IMR-90 (cell line): Measurements from ENCODE around the gene PRKCB. TPM values are rescaled to one million over a fixed set of nuclear protein-coding genes. Genes with fewer than 3 reads are reported as not detected.

Experiments
- ATAC-seq: fragments of 200-7000 bp; cut with Tn5 transposase; 2 replicates; pipeline ENCODE4 v1.9.1; 2020; ENCODE audit warnings: low read depth, mild to moderate bottlenecking, moderate library complexity
- BruUV-seq: library from RNA; stranded (reverse); fragments of 400-500 nt; replicated peaks from 2 replicates; lab custom pipeline; 2021; lab: Mats Ljungman, UMichigan
- CTCF ChIA-PET: fragments of 300-600 bp; formaldehyde crosslinking; extraction: SDS; loops from one replicate; lab custom pipeline; 2021; ENCODE audit warnings: antibody characterized with exemption; lab: Yijun Ruan, JAX
- POLR2A ChIA-PET: fragments of 300-600 bp; sonication (Branson Sonifier 250); formaldehyde crosslinking; loops from one replicate; lab custom pipeline; 2022; ENCODE audit warnings: antibody characterized with exemption; ENCODE audit not compliant: unreplicated experiment; lab: Charles Lee
- DNase-seq: peaks from one replicate; pipeline ENCODE4 v3.0.0; 2013
- H2AFZ ChIP-seq: replicated peaks from 2 replicates; pipeline ENCODE3; 2013; ENCODE audit warnings: low read length, mild to moderate bottlenecking; ENCODE audit not compliant: poor library complexity
- H2AK5ac ChIP-seq: 2 replicates; pipeline ENCODE4 v1.6.1; 2013; ENCODE audit warnings: low read depth, low read length, inconsistent platforms
- H2AK9ac ChIP-seq: replicated peaks from 2 replicates; pipeline ENCODE3; 2013; ENCODE audit warnings: mild to moderate bottlenecking, low read depth, low read length, moderate library complexity; ENCODE audit not compliant: poor library complexity
- H2BK120ac ChIP-seq: 2 replicates; pipeline ENCODE4 v1.6.1; 2013; ENCODE audit warnings: low read depth, low read length, inconsistent platforms
- H2BK15ac ChIP-seq: 3 replicates; pipeline ENCODE4 v1.6.1; 2013; ENCODE audit warnings: low read depth, low read length, inconsistent platforms
- H2BK20ac ChIP-seq: 2 replicates; pipeline ENCODE4 v1.6.1; 2013; ENCODE audit warnings: low read depth, mild to moderate bottlenecking, inconsistent platforms, low read length, moderate library complexity
- H2BK5ac ChIP-seq: 2 replicates; pipeline ENCODE4 v1.6.1; 2013; ENCODE audit warnings: mild to moderate bottlenecking, low read depth, low read length, inconsistent platforms; ENCODE audit not compliant: poor library complexity, severe bottlenecking
- H3K14ac ChIP-seq: replicated peaks from 2 replicates; pipeline ENCODE4 v1.6.1; 2013; ENCODE audit warnings: low read depth, low read length, inconsistent platforms
- H3K18ac ChIP-seq: 2 replicates; pipeline ENCODE4 v1.6.1; 2013; ENCODE audit warnings: low read depth, low read length, control low read depth
- H3K23ac ChIP-seq: 2 replicates; pipeline ENCODE4 v1.6.1; 2013; ENCODE audit warnings: low read depth, low read length, inconsistent platforms
- H3K27ac ChIP-seq: 2 replicates; pipeline ENCODE4 v1.5.1; 2013; ENCODE audit warnings: mild to moderate bottlenecking, control low read depth, low read length; ENCODE audit not compliant: insufficient read depth
- H3K27me3 ChIP-seq: 2 replicates; pipeline ENCODE4 v1.6.1; 2013; ENCODE audit warnings: low read length; ENCODE audit not compliant: control insufficient read depth, insufficient read depth
- H3K36me3 ChIP-seq: 2 replicates; pipeline ENCODE4 v1.6.1; 2013; ENCODE audit warnings: low read length, mixed read lengths; ENCODE audit not compliant: control insufficient read depth, insufficient read depth
- H3K4ac ChIP-seq: 2 replicates; pipeline ENCODE4 v1.6.1; 2013; ENCODE audit warnings: low read depth, low read length, inconsistent platforms
- H3K4me1 ChIP-seq: 2 replicates; pipeline ENCODE4 v1.6.1; 2013; ENCODE audit warnings: low read length, mixed read lengths; ENCODE audit not compliant: control insufficient read depth, insufficient read depth
- H3K4me2 ChIP-seq: 2 replicates; pipeline ENCODE4 v1.6.1; 2013; ENCODE audit warnings: low read depth, mild to moderate bottlenecking, control low read depth, low read length, moderate library complexity
- H3K4me3 ChIP-seq: 2 replicates; pipeline ENCODE4 v1.5.1; 2013; ENCODE audit warnings: low read depth, mild to moderate bottlenecking, control low read depth, low read length, moderate library complexity; ENCODE audit not compliant: insufficient read depth
- H3K56ac ChIP-seq: 2 replicates; pipeline ENCODE4 v1.6.1; 2013; ENCODE audit warnings: low read length, inconsistent platforms; ENCODE audit not compliant: insufficient read depth; ENCODE audit errors: extremely low read depth
- H3K79me1 ChIP-seq, 2 experiments: 2 replicates each; pipeline ENCODE4 v1.6.1; 2013; ENCODE audit warnings: low read length in 2 of 2, inconsistent platforms in 1 of 2, low read depth in 1 of 2
- H3K9ac ChIP-seq: 2 replicates; pipeline ENCODE4 v1.6.1; 2013; ENCODE audit warnings: low read depth, low read length, control low read depth
- H3K9me1 ChIP-seq: 2 replicates; pipeline ENCODE4 v1.6.1; 2013; ENCODE audit warnings: low read length, inconsistent platforms; ENCODE audit not compliant: insufficient read depth
- H3K9me3 ChIP-seq: 2 replicates; pipeline ENCODE4 v1.6.1; 2013; ENCODE audit warnings: low read length; ENCODE audit not compliant: control insufficient read depth, insufficient read depth
- H4K20me1 ChIP-seq: 2 replicates; pipeline ENCODE4 v1.6.1; 2013; ENCODE audit warnings: low read length, inconsistent platforms; ENCODE audit not compliant: insufficient read depth
- H4K5ac ChIP-seq: 2 replicates; pipeline ENCODE4 v1.6.1; 2013; ENCODE audit warnings: mild to moderate bottlenecking, low read depth, low read length, control low read depth
- H4K8ac ChIP-seq, 2 experiments: 2 replicates each; pipeline ENCODE4 v1.6.1; 2013; ENCODE audit warnings: low read depth in 2 of 2, low read length in 2 of 2, control low read depth in 1 of 2, inconsistent platforms in 1 of 2
- H4K91ac ChIP-seq: 2 replicates; pipeline ENCODE4 v1.6.1; 2013; ENCODE audit warnings: low read depth, low read length, inconsistent platforms; ENCODE audit not compliant: insufficient read depth
- CHD1 ChIP-seq: IDR thresholded peaks from 2 replicates; pipeline ENCODE4 v1.6.1; 2012; ENCODE audit warnings: low read depth, low read length, improper control_type of control experiment
- MAFK ChIP-seq: IDR thresholded peaks from 2 replicates; pipeline ENCODE4 v1.6.1; 2012; ENCODE audit warnings: low read depth, low read length, improper control_type of control experiment
- WGBS, 2 experiments: methylation state at CpG; one replicate each; pipeline versions ENCODE4 v1.1.5 to v1.1.7; 2013; ENCODE audit warnings: missing lambda C conversion rate in 2 of 2; ENCODE audit not compliant: insufficient read length in 1 of 2; ENCODE audit errors: extremely low coverage in 2 of 2; 5-methylcytosine and 5-hydroxymethylcytosine counted together
- dilution Hi-C: fragments of 300-500 bp; cut with HindIII; formaldehyde crosslinking; loops from one replicate; pipeline ENCODE4 v1.14.3; 2018; ENCODE audit warnings: low sequenced_read_pairs; ENCODE audit not compliant: unreplicated experiment
- in situ Hi-C: fragments of 300-500 bp; cut with MboI; formaldehyde crosslinking; loops from 3 replicates; pipeline ENCODE4 v1.14.3; 2019; ENCODE audit warnings: low sequenced_read_pairs, inconsistent platforms, mixed read lengths
- intact Hi-C: fragments of 100-400 bp; cut with micrococcal nuclease; formaldehyde crosslinking; loops from 2 replicates; pipeline ENCODE4 v1.10.0; 2022
- polyA plus RNA-seq, 3 experiments: library from polyadenylated mRNA; depleted of rRNA; stranded (reverse); fragments of >200 nt; gene quantifications; 2 replicates each; pipeline ENCODE4 v1.2.3, GENCODE V29; 2012; ENCODE audit warnings: low replicate concordance in 1 of 3
- total RNA-seq: library from RNA; depleted of rRNA; stranded (reverse); fragments of >200 nt; gene quantifications from 2 replicates; pipeline ENCODE4 v1.2.3, GENCODE V29; 2012
- TF ChIP-seq, protein P1 (sequence below): fragments of 150-350 bp; IDR thresholded peaks from 2 replicates; pipeline ENCODE4 v1.6.1; 2017; ENCODE audit warnings: mild to moderate bottlenecking, antibody characterized with exemption, low read length, low read depth

Gene PRKCB
- total and polyA plus RNA-seq, 2 of the 4 experiments (the other 2 are of a cell fraction): under 0.01 TPM; not detected in 1

- Histone ChIP-seq H2BK5ac (no peak overlapping the region), H2BK15ac (no peak overlapping the region), H4K8ac (no peak overlapping the region), H3K9ac (no peak overlapping the region), H2AFZ (no peak overlapping the region), H3K27me3 (no peaks in the 10 kb centered on the region), H3K18ac (no peak overlapping the region), H2BK120ac (no peak overlapping the region), H2AK9ac (no peak overlapping the region), H3K79me1 (no peaks in the 10 kb centered on the region), H4K20me1 (no peaks in the 10 kb centered on the region), H3K9me1 (no peaks in the 10 kb centered on the region), H4K91ac (no peak overlapping the region), H2BK20ac (no peak overlapping the region), H2AK5ac (no peak overlapping the region), H3K14ac (no peak overlapping the region), H3K9me3 (no peaks in the 10 kb centered on the region), H3K56ac (no peak overlapping the region), H3K4me2 (no peak overlapping the region), H3K27ac (no peak overlapping the region), H3K36me3 (no peaks in the 10 kb centered on the region), H4K5ac (no peak overlapping the region), H3K4me1 (no peaks in the 10 kb centered on the region), H3K23ac (no peak overlapping the region), H3K4ac (no peak overlapping the region), H3K4me3 (no peak overlapping the region)
- TF ChIP-seq, protein P1, sequence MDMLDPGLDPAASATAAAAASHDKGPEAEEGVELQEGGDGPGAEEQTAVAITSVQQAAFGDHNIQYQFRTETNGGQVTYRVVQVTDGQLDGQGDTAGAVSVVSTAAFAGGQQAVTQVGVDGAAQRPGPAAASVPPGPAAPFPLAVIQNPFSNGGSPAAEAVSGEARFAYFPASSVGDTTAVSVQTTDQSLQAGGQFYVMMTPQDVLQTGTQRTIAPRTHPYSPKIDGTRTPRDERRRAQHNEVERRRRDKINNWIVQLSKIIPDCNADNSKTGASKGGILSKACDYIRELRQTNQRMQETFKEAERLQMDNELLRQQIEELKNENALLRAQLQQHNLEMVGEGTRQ: no peak
- no peak for TF ChIP-seq MAFK
- TF ChIP-seq CHD1: no peak
- no TSS peak for BruUV-seq
- intact Hi-C loops (no loop called here), in situ Hi-C loops (no loop called here), dilution Hi-C loops (no loop called here)
- ChIA-PET CTCF (no interaction called here), POLR2A (no interaction called here)
- no peak for DNase-seq
- no peak for ATAC-seq
- WGBS, 2 experiments: no CpG with 5 or more reads among the region's 3 CpGs
These were observed 371.1 kb downstream of the PRKCB start for GRCh38 chr16:24206926-24207325.
